Kidney tubule cell (primary cell): Measurements from ENCODE around the gene MRPL1.
A peak's percentile ranks its signal among the peaks of the same experiment; 100 is the strongest.

Experiments used
- DNase-seq: peaks from one replicate; pipeline ENCODE4 v3.0.0-alpha.2; 2018; ENCODE audit warnings: low spot score

The MRPL1 gene

DNA sequence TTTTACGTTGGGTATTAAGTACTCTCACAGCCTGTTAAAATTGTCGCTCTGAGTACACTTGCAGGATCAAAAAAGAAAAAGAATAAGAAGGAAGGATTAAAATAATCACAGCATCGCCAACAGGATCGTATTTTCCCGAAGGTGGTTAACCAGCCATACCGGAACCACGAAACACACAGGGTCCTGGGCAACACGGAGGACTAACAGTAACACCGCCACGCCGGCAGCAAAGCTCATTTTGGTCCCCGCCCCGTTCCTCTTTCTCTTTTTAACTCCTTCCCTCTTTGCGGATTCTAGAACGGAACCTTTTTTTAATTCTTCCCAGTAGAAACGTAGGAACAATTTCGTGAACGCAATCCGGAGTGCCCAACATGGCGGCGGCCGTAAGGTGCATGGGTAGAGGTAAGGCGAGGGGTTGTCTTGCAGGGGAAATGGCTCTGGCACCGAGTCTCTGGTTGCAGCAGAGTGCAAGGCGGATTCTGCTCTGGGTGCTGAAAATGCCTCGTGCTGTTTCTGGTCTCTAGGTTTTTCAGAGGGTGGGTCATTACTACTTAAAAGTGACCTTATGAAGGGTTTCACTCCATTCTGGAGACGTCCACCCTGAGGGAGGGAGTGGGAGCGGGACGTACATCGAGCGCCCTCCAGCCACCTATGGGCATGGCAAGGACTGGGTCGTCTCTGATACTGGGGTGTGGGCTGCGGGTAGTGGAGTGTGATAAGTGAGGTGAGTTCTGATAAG is at the start of gene MRPL1:
TSS of gene MRPL1 (plus strand) at position 353 of the 739 bp plus-strand sequence. CDS start at position 372, 19 bp downstream.
- DNase-seq = peak; percentile 97

DNA sequence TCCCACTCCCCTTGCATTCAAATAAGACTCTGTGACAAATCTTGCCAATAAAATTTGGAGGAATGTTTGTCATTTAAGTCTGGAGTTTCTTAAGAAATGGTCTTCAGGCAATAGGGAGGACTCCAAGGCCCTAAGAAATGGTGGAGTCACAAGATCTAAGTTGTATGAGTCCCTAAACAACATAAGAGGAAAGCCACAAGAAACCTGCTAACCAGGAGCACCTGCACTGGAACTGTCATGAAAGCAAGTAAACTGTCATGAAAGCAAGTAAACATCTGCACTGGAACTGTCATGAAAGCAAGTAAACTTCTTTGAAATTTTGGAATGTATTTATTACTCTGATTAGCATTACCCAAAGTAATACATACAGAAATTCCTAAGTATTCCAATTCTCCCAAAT is 47.0 kb upstream of the MRPL1 start:
- no peak for DNase-seq

DNA sequence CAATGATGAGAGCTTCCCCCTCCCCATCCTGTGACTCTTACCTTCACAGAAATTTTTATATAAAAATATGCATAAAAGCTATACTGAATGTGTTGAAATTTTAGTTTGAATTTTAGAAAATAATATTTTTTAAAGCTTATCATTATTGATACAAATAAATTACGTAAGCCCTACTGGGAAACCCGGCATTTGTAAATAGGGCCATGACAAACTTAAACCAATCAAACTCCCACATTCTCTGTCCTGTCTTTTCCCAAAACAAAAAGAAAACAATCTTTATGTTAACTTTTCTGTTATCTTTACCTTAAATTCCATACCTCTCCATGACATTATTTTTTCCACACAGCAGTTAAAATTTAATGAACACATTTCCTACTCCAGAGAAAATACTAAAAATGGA is 46.1 kb upstream of the MRPL1 start:
- no peak for DNase-seq

DNA sequence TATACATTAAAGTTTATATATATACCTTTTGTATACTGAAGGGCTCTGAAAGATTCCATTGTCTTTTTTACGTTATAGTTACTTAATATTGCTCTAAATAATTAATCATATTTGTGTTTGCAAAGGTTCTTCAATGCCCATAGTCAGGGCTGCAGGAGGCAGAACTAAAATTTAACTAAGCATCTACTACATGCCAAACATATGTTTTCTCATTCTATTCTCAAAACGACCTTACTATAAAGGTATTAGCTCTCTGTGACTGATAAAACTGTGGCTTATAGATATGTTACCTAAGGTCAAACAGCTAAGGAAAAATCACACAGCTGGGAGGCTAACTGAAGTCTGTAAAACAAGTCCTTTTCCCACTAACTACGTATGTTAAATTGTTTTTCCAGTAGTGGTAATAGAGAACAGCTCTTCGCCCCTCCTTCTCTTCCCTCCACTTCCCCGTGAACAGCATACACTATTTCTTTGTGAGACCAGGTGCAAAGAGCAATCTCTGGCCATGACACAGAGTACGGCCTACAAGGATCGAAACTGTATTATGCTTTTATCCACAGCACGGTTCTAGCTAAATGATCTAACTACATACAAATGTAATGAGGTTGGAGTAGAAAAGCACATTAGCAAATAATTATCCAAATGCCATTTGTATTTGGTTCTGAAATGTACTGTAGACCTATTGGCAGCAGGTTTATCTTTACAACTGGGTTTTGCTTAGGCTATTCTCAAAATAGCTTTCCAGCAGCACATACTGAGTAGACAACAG is 45.1 kb upstream of the MRPL1 start:
- peak; percentile 73 for DNase-seq

DNA sequence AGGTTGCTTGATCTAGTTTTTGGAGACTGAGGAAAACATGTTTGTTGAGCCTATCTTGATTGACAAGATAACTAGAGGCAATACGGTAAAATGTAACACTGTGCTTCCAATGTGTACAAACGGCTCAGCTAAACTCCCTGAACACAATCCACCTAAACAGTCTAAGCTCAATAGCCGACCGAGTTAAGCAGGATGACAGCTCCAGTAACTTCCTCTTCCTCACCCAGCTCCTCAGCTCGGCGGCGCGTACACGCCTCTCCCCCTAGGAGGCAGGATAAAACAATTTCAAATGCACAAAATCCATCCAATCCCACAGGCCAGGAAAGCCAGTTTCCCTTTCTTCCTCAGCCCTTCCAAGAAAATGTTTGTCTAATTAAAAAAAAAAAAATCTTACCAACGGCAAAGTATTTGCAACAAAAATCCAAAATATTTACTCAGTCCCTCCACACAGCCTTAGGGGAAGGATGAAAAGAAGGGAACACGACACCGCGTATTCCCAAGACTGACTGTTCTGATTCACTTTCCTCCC is 44.5 kb upstream of the MRPL1 start:
- DNase-seq = peak; percentile 91

GRCh38 chr4:77818602-77819403 is 43.8 kb upstream of the MRPL1 start, which contains the start of gene CNOT6L:
Gene CNOT6L, minus strand, starts transcription at chr4:77819368. Its CDS starts 60 bp downstream, at chr4:77819308.
- peak; percentile 75 for DNase-seq

GRCh38 chr4:77819404-77819842 is 43.2 kb upstream of the MRPL1 start:
- DNase-seq = peak; percentile 25

- peak; percentile 87 for DNase-seq
Observed at GRCh38 chr4:77819843-77820648, 42.6 kb upstream of the MRPL1 start.

DNA sequence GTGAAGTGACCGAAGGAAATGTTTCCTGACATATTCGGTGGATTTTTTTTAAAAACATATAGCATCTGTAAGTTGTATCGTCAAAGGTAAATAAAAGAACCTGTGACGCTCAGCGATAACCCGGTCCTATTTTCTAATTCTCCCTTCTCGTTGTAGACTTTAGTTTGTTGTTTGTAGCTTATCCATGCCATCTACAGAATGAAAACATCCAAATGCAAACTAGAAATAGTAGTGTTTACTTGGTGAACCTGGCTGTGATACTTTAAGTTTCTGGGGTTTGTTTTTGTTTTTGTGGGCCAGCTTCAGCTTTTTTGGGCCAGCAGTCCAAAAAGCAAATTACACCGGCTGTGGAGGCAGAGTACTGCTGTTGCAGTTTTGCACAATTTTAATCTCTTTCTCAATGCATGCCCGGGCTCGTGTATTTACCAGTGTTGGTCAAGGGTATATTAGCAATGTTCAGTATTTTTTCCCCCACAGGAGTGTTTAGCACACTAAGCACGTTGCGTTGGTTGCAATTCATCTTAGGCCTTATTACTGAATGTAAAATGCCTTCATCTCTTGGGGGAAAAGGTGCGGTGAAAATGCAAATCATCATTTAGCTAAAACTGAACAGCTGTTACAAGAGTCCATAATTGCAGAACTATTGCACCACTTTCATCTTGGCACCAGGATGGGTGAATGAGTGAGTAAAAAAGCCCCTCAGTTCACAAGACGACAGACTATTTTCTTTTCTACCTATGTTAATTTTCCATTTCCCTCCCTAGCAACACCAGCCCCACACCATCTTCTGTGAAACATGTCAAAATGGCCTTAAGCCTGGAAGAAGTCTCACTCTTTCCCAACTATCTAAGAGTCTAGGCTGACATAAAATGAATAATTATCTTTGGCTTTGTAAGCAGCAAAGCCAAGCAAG is 41.7 kb upstream of the MRPL1 start:
- peak; percentile 11 for DNase-seq

DNA sequence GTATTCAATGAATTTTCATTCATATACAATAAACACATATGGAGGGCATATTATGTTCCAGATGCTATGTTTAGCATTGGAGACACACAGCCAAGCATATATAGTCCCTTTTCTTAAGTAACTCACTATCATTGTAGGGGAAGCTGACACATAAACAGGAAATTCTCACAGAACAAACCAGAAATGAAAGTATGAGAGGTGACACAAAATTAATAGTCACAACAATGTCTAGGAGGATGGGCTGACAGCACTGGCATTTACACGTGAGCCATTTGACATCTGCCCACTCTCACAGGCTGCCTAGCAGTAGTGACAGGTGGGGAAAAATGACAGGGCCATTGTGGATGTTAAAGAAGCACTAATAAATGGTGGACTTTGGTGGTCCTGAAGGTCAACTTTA is 40.9 kb upstream of the MRPL1 start:
- no peak for DNase-seq

GRCh38 chr4:77826275-77826674 is 36.4 kb upstream of the MRPL1 start:
- no peak for DNase-seq

- DNase-seq = no peak
Observed at GRCh38 chr4:77827343-77827742, 35.3 kb upstream of the MRPL1 start.

DNA sequence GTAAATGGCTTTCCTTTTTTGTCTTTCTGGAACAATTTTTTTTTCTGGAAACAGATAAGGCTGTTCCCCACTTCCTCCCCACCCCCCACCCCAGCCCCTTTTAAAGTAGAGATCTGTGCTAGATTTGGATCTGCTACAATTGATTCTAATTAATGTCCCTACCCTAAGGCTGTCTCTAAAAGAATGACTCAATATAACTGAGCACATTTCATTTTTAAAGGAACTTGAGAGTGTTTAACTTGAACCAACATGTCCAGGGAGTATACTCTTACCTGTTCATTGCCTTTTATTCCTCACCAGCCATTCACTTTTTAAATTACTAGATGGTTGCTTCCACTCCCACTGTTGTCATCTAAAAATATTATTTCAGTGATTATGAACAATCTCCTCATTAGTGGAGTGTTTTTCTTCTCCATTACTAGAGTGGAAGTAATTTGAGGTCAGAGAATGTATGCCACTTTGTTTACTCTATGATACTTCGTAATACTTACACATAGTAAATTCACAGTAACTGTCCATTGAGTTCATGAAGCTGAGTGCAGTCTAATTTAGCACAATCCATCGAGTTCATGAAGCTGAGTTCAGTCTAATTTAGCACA is 29.4 kb upstream of the MRPL1 start:
- DNase-seq = no peak

GRCh38 chr4:77834403-77834802 is 28.2 kb upstream of the MRPL1 start:
- DNase-seq = no peak

GRCh38 chr4:77843628-77844027 is 19.0 kb upstream of the MRPL1 start:
- peak; percentile 21 for DNase-seq

- DNase-seq = no peak
Observed at GRCh38 chr4:77844363-77844762, 18.3 kb upstream of the MRPL1 start.

GRCh38 chr4:77845400-77845799 is 17.2 kb upstream of the MRPL1 start:
- no peak for DNase-seq

DNA sequence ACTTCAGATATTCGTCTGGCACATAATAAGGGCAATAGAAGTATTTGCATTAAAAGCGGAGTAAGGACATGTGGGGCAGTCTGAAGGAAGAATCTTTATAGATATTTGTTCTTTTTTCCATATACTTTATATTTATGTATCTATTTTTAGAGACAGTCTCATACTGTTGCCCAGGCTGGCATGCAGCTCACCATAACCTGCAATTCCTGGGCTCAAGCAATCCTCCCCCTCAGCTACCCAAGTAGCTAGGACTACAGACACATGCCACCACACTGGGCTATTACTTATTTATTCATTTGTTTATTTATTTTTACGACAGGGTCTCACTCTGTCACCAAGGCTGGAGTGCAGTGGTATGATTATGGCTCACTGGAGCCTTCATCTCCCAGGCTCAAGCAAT is 16.7 kb upstream of the MRPL1 start:
- DNase-seq = no peak

DNA sequence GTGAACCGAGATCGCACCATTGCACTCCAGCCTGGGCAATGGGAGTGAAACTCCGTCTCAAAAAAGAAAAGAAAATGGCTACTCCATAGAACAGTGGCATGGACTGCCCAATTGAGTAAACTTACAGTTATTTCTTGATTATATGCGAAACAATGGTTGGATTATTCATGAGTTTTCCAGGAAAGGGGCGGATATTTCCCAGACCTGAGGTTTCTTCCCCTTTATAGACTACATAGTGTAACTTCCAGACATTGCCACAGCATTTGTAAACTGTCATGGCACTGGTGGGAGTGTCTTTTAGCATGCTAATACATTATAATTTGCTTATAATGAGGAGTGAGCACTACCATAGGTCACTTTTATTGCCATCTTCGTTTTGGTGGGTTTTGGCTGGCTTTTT is 14.1 kb upstream of the MRPL1 start:
- DNase-seq = no peak
